ENCODE data around the gene TBC1D10A.

The TBC1D10A gene

GRCh38 chr22:30260276-30260675, 66.5 kb downstream of the TBC1D10A start:
- Mint-ChIP-seq H3K27me3 (ENCODE audit: low read depth) (no peaks in the 10 kb centered on the region), H3K4me3 (no peak overlapping the region), H3K9me3 (no peaks in the 10 kb centered on the region), H3K27ac (no peak overlapping the region), H3K4me1 (ENCODE audit: low read depth) (peaks cover 55% of the 10 kb centered on the region), H3K36me3 (ENCODE audit: low read depth) (peaks cover 31% of the 10 kb centered on the region)

GRCh38 chr22:30254314-30254713, 72.4 kb downstream of the TBC1D10A start:
- Mint-ChIP-seq H3K36me3 (ENCODE audit: low read depth) (no peaks in the 10 kb centered on the region), H3K27me3 (ENCODE audit: low read depth) (no peaks in the 10 kb centered on the region), H3K4me3 (no peak overlapping the region), H3K4me1 (ENCODE audit: low read depth) (peaks cover 35% of the 10 kb centered on the region), H3K27ac (no peak overlapping the region), H3K9me3 (no peaks in the 10 kb centered on the region)

- Mint-ChIP-seq H3K9me3 (no peaks in the 10 kb centered on the region), H3K27ac (peak overlapping the region; percentile 52), H3K4me1 (ENCODE audit: low read depth) (peaks cover 39% of the 10 kb centered on the region), H3K4me3 (peak overlapping the region; percentile 4), H3K36me3 (ENCODE audit: low read depth) (no peaks in the 10 kb centered on the region), H3K27me3 (ENCODE audit: low read depth) (no peaks in the 10 kb centered on the region)
Observed at GRCh38 chr22:30253205-30253852, 73.4 kb downstream of the TBC1D10A start.

GRCh38 chr22:30252411-30253204, 74.1 kb downstream of the TBC1D10A start:
- no peaks in the 10 kb centered on the region for H3K27me3 Mint-ChIP-seq (ENCODE audit: low read depth)
- H3K36me3 Mint-ChIP-seq (ENCODE audit: low read depth): no peaks in the 10 kb centered on the region
- H3K4me3 Mint-ChIP-seq: peak overlapping the region; percentile 4
- H3K4me1 Mint-ChIP-seq (ENCODE audit: low read depth): peaks cover 41% of the 10 kb centered on the region
- no peaks in the 10 kb centered on the region for H3K9me3 Mint-ChIP-seq
- H3K27ac Mint-ChIP-seq: peak overlapping the region; percentile 8

GRCh38 chr22:30251711-30252110, 75.0 kb downstream of the TBC1D10A start:
- peaks cover 38% of the 10 kb centered on the region for H3K4me1 Mint-ChIP-seq (ENCODE audit: low read depth)
- no peak overlapping the region for H3K4me3 Mint-ChIP-seq
- H3K27ac Mint-ChIP-seq: no peak overlapping the region
- no peaks in the 10 kb centered on the region for H3K27me3 Mint-ChIP-seq (ENCODE audit: low read depth)
- no peaks in the 10 kb centered on the region for H3K9me3 Mint-ChIP-seq
- H3K36me3 Mint-ChIP-seq (ENCODE audit: low read depth): no peaks in the 10 kb centered on the region

- Mint-ChIP-seq H3K27ac (no peak overlapping the region), H3K36me3 (ENCODE audit: low read depth) (peaks cover 2% of the 10 kb centered on the region), H3K4me3 (no peak overlapping the region), H3K27me3 (ENCODE audit: low read depth) (no peaks in the 10 kb centered on the region), H3K4me1 (ENCODE audit: low read depth) (peaks cover 35% of the 10 kb centered on the region), H3K9me3 (no peaks in the 10 kb centered on the region)
Observed at GRCh38 chr22:30250661-30251267, 76.0 kb downstream of the TBC1D10A start.

GRCh38 chr22:30250039-30250565, 76.6 kb downstream of the TBC1D10A start:
- no peaks in the 10 kb centered on the region for H3K27me3 Mint-ChIP-seq (ENCODE audit: low read depth)
- peaks cover 3% of the 10 kb centered on the region for H3K36me3 Mint-ChIP-seq (ENCODE audit: low read depth)
- H3K9me3 Mint-ChIP-seq: no peaks in the 10 kb centered on the region
- H3K27ac Mint-ChIP-seq: no peak overlapping the region
- peaks cover 37% of the 10 kb centered on the region for H3K4me1 Mint-ChIP-seq (ENCODE audit: low read depth)
- no peak overlapping the region for H3K4me3 Mint-ChIP-seq

- no peak overlapping the region for H3K4me3 Mint-ChIP-seq
- H3K27ac Mint-ChIP-seq: peak overlapping the region; percentile 57
- peaks cover 11% of the 10 kb centered on the region for H3K36me3 Mint-ChIP-seq (ENCODE audit: low read depth)
- peaks cover 43% of the 10 kb centered on the region for H3K4me1 Mint-ChIP-seq (ENCODE audit: low read depth)
- H3K9me3 Mint-ChIP-seq: no peaks in the 10 kb centered on the region
- no peaks in the 10 kb centered on the region for H3K27me3 Mint-ChIP-seq (ENCODE audit: low read depth)
Observed at GRCh38 chr22:30249049-30250038, 77.4 kb downstream of the TBC1D10A start.

- no peaks in the 10 kb centered on the region for H3K9me3 Mint-ChIP-seq
Observed at GRCh38 chr22:30248484-30248883, 78.3 kb downstream of the TBC1D10A start.

GRCh38 chr22:30247974-30248373, 78.8 kb downstream of the TBC1D10A start:
- peak overlapping the region; percentile 82 for H3K27ac Mint-ChIP-seq
- H3K36me3 Mint-ChIP-seq (ENCODE audit: low read depth): peaks cover 24% of the 10 kb centered on the region
- no peaks in the 10 kb centered on the region for H3K27me3 Mint-ChIP-seq (ENCODE audit: low read depth)
- H3K4me3 Mint-ChIP-seq: peak overlapping the region; percentile 86
- no peaks in the 10 kb centered on the region for H3K9me3 Mint-ChIP-seq
- peaks cover 52% of the 10 kb centered on the region for H3K4me1 Mint-ChIP-seq (ENCODE audit: low read depth)

More at GRCh38 chr22:30248484-30248883, 78.3 kb downstream of the TBC1D10A start:
- Mint-ChIP-seq H3K36me3 (ENCODE audit: low read depth) (peaks cover 19% of the 10 kb centered on the region), H3K4me1 (ENCODE audit: low read depth) (peaks cover 49% of the 10 kb centered on the region), H3K27me3 (ENCODE audit: low read depth) (no peaks in the 10 kb centered on the region), H3K4me3 (peak overlapping the region; percentile 66), H3K27ac (peak overlapping the region; percentile 82)

GRCh38 chr22:30247561-30247960, 79.2 kb downstream of the TBC1D10A start:
- Mint-ChIP-seq H3K36me3 (ENCODE audit: low read depth) (peaks cover 28% of the 10 kb centered on the region), H3K9me3 (no peaks in the 10 kb centered on the region), H3K4me1 (ENCODE audit: low read depth) (peaks cover 52% of the 10 kb centered on the region), H3K4me3 (peak overlapping the region; percentile 86), H3K27me3 (ENCODE audit: low read depth) (no peaks in the 10 kb centered on the region), H3K27ac (peak overlapping the region; percentile 38)

GRCh38 chr22:30246814-30247376, 79.8 kb downstream of the TBC1D10A start:
- Mint-ChIP-seq H3K4me1 (ENCODE audit: low read depth) (peaks cover 54% of the 10 kb centered on the region), H3K4me3 (peak overlapping the region; percentile 86), H3K9me3 (no peaks in the 10 kb centered on the region), H3K27ac (peak overlapping the region; percentile 83), H3K36me3 (ENCODE audit: low read depth) (peaks cover 28% of the 10 kb centered on the region), H3K27me3 (ENCODE audit: low read depth) (no peaks in the 10 kb centered on the region)

GRCh38 chr22:30245985-30246813, 80.5 kb downstream of the TBC1D10A start, which contains the start of gene LIF:
TSS of gene LIF (minus strand) at chr22:30246759. CDS start at chr22:30246695, 64 bp downstream.
- Mint-ChIP-seq H3K36me3 (ENCODE audit: low read depth) (peaks cover 30% of the 10 kb centered on the region), H3K4me1 (ENCODE audit: low read depth) (peaks cover 57% of the 10 kb centered on the region), H3K27ac (peak within 1 kb of the TSS; percentile 96), H3K27me3 (ENCODE audit: low read depth) (no peaks in the 10 kb centered on the region), H3K9me3 (no peaks in the 10 kb centered on the region), H3K4me3 (peak within 1 kb of the TSS; percentile 97)

Measured in T-helper 1 cell treated with Interleukin-12 subunit alpha and Interleukin-12 subunit beta and Interleukin-4 antibody, amounts not matched to agents 30 μg/mL and 1 μg/mL, for 36 hours (primary cell).